ENCODE measurements around the gene OR1M1.
"Not testable (repeated sequence)": the region's sequence is repeated elsewhere in the genome, so short reads cannot be mapped to it uniquely, and the experiment has no call there.

Gene OR1M1, protein sequence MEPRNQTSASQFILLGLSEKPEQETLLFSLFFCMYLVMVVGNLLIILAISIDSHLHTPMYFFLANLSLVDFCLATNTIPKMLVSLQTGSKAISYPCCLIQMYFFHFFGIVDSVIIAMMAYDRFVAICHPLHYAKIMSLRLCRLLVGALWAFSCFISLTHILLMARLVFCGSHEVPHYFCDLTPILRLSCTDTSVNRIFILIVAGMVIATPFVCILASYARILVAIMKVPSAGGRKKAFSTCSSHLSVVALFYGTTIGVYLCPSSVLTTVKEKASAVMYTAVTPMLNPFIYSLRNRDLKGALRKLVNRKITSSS

DNA sequence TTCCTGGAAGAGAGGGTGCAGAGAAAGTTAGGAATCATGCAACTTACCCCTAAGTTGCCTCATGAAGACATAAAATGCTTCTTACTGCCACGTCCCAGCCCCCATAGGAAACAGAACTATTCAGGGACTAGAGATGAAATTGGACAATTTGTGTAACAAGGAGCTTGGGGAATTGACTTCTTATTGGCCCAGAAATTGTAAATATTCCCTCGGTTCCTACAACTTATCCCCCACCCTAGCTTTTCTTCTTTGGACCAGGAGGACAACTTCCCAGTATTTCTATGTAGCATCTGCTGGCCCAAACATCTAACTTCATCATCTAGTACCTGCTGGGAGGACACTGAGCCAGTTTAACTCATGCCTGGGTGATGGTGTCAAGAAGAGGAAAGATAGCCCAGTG is at the start of gene OR1M1:
TSS of gene OR1M1 (plus strand) at position 301 of the 400 bp plus-strand sequence. CDS start 6,184 bp downstream, outside the sequence.
- DNase-seq (ENCODE audit: low read depth in 2 of 2, low spot score in 1 of 2): no peak

GRCh38 chr19:9037400-9038062 is 49.3 kb upstream of the OR1M1 start:
- no peak for DNase-seq (ENCODE audit: low read depth in 2 of 2, low spot score in 1 of 2)

DNA sequence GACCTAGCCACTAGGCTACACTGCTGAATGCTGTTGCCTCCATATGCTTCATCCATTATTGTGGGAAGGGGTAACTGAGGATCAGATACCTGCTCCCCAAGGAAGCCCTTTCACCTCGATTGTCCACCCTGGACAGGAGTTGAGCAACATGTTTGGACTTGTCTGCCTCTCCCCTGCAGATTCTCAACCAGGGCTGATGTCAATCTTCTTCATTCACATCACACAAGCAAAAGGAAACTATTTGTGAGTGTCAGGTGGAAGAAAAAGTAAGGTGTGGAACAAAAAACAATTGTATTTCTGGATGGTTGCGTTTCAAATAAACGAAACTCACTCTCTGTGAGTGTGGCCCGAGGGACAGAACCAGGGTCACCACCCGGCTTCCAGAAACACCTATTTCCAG is 47.1 kb upstream of the OR1M1 start:
- no peak for DNase-seq (ENCODE audit: low read depth in 2 of 2, low spot score in 1 of 2)

- DNase-seq (ENCODE audit: low read depth in 2 of 2, low spot score in 1 of 2): no peak
These were observed 46.7 kb upstream of the OR1M1 start for GRCh38 chr19:9040131-9040530.

DNA sequence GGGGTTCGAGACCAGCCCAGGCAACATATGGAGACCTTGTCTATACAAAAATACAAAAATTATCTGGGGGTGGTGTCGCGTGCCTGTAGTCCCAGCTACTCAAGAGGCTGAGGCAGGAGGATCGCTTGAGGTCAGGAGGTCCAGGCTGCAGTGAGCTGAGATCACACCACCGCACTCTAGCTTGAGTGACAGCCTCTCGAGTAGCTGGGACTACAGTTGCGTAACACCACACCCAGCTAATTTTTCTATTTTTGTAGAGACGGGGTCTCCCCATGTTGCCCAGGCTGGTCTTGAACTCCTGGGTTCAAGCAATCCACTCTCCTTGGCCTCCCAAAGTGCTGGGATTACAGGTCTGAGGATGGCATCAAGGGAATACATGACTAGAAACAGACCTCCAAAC is 45.8 kb upstream of the OR1M1 start:
- no peak for DNase-seq (ENCODE audit: low read depth in 2 of 2, low spot score in 1 of 2)

GRCh38 chr19:9043524-9043923 is 43.3 kb upstream of the OR1M1 start:
- DNase-seq (ENCODE audit: low read depth in 2 of 2, low spot score in 1 of 2): no peak

- no peak for DNase-seq (ENCODE audit: low read depth in 2 of 2, low spot score in 1 of 2)
These were observed 42.4 kb upstream of the OR1M1 start for GRCh38 chr19:9044449-9044848.

GRCh38 chr19:9046694-9047093 is 40.2 kb upstream of the OR1M1 start:
- DNase-seq (ENCODE audit: low read depth in 2 of 2, low spot score in 1 of 2): no peak

- no peak for DNase-seq (ENCODE audit: low read depth in 2 of 2, low spot score in 1 of 2)
These were observed 34.0 kb upstream of the OR1M1 start for GRCh38 chr19:9052894-9053293.

- DNase-seq (ENCODE audit: low read depth in 2 of 2, low spot score in 1 of 2): not testable (repeated sequence)
These were observed 33.2 kb upstream of the OR1M1 start for GRCh38 chr19:9053674-9054073.

GRCh38 chr19:9054207-9054606 is 32.7 kb upstream of the OR1M1 start:
- no peak for DNase-seq (ENCODE audit: low read depth in 2 of 2, low spot score in 1 of 2)

GRCh38 chr19:9054765-9055164 is 32.1 kb upstream of the OR1M1 start:
- DNase-seq (ENCODE audit: low read depth in 2 of 2, low spot score in 1 of 2): no peak

DNA sequence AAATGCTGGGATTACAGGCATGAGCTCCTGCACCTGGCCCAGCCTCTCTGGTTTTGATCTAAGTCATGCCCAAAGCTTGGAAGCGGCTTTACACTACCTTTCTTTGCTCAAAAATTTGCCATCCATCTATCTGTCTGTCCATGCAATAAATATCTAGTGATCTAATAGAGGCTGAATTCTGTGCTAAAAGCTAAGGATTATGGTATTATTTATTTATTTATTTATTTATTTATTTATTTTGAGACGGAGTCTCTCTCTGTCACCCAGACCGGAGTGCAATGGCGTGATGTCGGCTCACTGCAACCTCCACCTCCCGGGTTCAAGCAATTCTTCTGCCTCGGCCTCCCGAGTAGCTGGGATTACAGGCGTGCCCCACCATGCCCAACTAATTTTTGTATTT is 30.7 kb upstream of the OR1M1 start:
- DNase-seq (ENCODE audit: low read depth in 2 of 2, low spot score in 1 of 2): not testable (repeated sequence)

- DNase-seq (ENCODE audit: low read depth in 2 of 2, low spot score in 1 of 2): no peak
These were observed 29.2 kb upstream of the OR1M1 start for GRCh38 chr19:9057505-9058258.

- no peak for DNase-seq (ENCODE audit: low read depth in 2 of 2, low spot score in 1 of 2)
These were observed 27.8 kb upstream of the OR1M1 start for GRCh38 chr19:9058905-9059667.

- DNase-seq (ENCODE audit: low read depth in 2 of 2, low spot score in 1 of 2): no peak
These were observed 26.1 kb upstream of the OR1M1 start for GRCh38 chr19:9060564-9061340.

DNA sequence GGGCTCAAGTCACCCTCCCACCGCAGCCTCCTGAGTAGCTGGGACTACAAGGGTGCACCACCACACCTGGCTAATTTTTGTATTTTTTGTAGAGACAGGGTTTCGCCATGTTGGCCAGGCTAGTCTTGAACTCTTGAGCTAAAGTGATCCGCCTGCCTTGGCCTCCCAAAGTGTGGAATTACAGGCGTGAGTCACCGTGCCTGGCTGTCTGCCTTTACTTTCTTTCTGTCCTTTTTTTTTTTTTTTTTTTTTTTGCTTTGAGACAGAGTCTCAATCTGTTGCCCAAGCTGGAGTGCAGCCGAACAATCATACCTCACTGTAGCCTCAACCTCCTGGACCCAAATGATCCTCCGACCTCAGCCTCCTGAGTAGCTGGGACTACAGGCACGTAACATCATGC is 25.0 kb upstream of the OR1M1 start:
- no peak for DNase-seq (ENCODE audit: low read depth in 2 of 2, low spot score in 1 of 2)

DNA sequence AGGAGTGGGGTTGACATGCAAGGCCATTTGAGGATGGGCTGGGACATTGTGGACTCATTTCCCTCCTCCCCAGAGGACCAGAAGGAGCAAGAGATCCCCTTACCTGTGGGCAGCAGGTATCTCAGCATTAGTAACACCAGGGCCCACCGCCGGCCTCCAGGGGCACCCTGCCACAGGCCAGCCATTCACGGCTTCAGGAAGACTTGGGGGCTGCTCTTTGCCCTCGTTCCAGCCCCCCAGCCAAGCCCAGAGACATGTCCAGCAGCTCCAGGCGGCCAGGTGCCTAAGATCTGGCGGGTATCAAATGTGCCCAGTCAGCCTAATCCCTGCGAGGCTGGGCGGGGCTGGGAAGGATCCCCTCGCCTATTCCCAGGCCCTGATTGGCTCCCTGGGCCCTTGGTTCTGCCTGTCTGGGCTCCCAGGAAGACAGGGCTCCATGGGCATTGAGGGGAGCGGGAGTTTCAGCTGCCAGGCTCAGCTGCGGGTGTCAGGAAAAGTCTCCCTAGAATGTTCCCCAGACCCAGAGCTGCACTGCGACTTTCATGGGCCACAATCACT is 21.3 kb upstream of the OR1M1 start:
- DNase-seq (ENCODE audit: low read depth in 2 of 2, low spot score in 1 of 2): no peak

GRCh38 chr19:9070066-9070465 is 16.8 kb upstream of the OR1M1 start:
- DNase-seq (ENCODE audit: low read depth in 2 of 2, low spot score in 1 of 2): no peak

- DNase-seq (ENCODE audit: low read depth in 2 of 2, low spot score in 1 of 2): not testable (repeated sequence)
These were observed 15.1 kb upstream of the OR1M1 start for GRCh38 chr19:9071720-9072119.
